GM18858 (cell line): Measurements from ENCODE around the gene EDDM13.
"Not testable (repeated sequence)": the region's sequence is repeated elsewhere in the genome, so short reads cannot be mapped to it uniquely, and the experiment has no call there.

Experiments used
- ATAC-seq: cut with Tn5 transposase; IDR thresholded peaks from one replicate; pipeline ENCODE4 v1.9.1; 2021; ENCODE audit not compliant: unreplicated experiment

Gene EDDM13

DNA sequence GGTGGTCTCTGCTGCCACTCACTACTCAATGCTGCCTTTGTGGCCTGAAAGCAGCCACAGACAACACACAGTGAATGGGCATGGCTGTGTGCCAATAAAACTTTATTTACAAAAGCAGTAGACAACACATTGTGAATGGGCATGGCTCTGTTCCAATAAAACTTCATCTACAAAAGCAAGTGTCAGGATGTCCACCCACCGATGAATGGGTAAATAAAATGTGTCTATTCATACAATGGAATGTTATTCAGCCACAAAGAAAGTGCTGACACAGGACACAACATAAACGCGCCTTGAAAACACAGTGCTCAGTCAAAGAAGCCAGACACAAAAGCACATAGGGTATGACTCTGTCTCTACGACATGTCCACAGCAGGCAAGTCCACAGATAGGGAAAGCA lies 22.0 kb downstream of the EDDM13 start:
- ATAC-seq: no peak

- ATAC-seq: no peak
These were observed 23.2 kb downstream of the EDDM13 start for GRCh38 chr19:56295531-56296455.

- no peak for ATAC-seq
These were observed 24.5 kb downstream of the EDDM13 start for GRCh38 chr19:56297010-56297409.

DNA sequence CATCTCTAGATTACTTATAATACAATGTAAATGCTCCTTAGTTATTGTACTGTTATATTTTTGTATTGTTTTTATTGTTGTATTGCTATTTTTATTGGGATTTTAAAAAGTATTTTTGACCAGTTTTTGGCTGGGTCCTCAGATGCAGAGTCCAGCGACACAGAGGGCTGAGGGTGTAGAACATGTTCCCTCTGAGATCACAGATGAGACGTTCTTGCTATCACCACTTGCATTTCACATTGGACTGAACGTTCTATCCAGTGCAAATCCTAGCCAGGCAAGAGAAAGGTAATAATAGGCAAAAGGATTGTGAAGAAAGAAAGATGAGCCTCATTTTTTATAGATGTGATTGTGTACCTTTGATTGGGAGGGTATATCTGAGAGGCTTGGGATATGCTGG lies 27.1 kb downstream of the EDDM13 start:
- ATAC-seq: no peak

GRCh38 chr19:56301155-56301554 lies 28.6 kb downstream of the EDDM13 start:
- ATAC-seq: no peak

DNA sequence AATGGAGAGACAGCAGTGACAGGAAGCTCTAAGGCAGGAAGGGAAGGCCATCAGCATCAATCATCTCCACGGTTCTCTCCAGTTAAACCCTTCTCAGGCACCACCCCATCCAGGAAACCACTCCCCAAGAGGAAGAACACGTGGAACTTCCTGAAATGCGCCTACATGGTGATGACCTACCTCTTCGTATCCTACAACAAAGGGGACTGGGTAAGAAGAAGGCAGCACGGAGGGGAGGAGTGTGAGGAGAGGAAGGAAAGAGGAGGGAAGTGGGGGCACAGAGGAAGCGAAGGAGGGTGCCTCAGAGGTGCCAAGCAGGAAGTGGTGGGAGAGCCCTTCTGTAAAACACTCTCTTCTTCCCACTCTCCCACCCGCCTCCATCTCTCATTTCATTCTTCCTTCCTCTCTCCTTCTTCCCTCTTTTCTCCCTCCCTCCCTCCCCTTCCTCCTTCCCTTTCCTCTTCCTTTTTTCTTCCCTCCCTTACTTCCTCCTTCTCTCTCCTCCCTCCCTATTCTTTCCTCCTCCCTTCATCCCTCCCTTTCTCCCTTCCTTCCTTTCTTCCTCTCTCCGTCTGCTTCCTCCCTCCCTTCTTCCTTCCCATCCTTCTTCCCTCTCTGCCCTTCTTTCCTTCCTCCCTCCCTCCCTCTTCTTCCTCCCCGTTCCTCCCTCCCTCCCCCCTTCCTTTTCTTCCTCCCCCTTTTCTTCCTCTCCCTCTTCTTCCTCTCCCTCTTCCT lies 29.5 kb downstream of the EDDM13 start:
- no peak for ATAC-seq

DNA sequence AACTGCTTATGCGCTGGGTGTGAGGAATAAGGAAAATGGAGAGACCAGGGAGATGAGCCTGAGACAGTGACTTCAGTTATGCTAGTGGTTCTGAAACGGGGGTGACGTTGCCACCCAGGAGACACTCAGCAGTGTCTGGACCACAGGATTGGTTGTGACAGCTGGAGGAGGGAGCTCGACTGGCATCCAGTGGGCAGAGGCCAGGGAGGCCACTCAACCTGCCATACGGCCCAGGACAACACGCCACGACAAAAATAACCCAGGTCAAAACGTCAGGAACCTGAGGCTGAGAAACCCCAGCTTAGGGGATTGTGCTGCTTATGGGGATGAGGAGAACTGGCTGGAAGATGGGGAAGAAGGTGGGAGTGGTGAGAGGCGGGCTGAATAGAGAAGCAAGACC lies 31.7 kb downstream of the EDDM13 start:
- no peak for ATAC-seq

- ATAC-seq: no peak
These were observed 33.5 kb downstream of the EDDM13 start for GRCh38 chr19:56306016-56306415.

- ATAC-seq: not testable (repeated sequence)
These were observed 34.5 kb downstream of the EDDM13 start for GRCh38 chr19:56307062-56307461.

DNA sequence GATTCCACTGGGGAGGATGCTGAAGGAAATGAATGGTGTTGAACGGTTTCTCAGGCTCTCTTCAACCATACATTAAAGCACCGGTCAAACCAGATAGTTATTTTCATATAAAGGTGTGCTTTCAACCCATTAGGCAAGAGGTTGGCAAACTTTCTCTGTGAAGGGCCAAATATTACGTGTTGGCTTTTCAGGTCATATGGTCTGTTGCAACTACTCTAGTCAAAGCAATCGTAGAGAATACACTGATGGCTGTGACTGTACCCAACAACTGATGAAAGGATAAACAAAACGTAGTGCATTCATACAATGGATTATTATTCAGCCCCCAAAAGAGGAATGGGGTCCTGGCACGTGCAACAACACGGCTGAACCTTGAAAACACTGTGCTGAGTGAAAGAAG lies 36.2 kb downstream of the EDDM13 start:
- ATAC-seq: no peak

- no peak for ATAC-seq
These were observed 37.1 kb downstream of the EDDM13 start for GRCh38 chr19:56309511-56310185.

DNA sequence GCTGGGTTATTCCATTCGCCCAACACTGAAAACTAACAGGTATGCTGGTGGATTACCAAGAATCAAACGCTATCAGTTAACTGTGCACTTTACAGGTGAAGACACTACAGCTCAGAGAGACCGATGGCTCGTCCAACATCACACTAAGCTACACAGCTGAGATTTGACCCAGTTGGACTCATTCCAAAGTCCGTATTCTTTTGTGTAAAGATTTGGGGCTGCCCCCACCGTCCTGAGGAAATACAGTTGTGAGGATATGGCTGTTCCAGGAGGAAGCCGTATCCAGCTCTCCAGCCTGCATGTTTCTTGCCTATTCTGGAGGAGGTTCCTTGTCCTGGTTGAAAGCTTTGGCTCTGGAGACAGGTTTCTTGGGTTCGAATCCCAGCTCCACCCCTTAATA lies 37.9 kb downstream of the EDDM13 start:
- ATAC-seq: no peak

GRCh38 chr19:56312342-56312741 lies 39.8 kb downstream of the EDDM13 start:
- ATAC-seq: no peak

DNA sequence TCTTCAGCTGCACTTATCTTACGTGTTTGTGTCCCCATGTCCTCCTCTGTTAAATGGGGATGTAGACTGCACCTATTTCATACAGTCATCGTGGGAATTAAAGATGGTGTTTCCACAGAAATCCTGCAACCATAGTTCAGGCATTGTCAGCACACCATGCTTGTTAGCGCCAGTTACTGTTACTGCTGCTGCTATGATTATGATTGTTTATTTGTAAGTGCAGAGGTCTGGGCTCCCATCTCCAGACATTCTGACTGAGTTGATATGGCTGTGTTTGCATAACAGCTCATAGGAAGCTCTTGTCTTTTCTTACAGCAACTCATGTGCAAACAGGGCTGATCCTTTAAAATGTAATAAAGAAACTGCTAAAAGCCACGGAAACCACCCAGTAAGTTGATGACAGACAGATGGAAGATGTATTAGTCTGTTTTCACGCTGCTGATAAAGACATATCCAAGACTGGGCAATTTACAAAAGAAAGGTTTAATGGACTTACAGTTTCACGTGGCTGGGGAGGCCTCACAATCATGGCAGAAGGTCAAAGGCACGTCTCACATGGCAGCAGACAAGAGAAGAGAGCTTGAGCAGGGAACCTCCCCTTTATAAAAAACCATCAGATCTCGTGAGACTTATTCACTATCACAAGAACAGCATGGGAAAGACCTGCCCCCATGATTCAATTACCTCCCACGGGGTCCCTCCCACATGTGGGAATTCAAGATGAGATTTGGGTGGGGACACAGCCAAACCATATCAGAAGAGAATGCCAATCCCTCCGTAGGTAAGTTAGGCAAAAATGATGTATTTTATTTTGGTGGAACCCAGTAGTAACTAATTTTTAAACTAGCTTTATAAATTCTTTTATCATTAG lies 40.5 kb downstream of the EDDM13 start:
- no peak for ATAC-seq

DNA sequence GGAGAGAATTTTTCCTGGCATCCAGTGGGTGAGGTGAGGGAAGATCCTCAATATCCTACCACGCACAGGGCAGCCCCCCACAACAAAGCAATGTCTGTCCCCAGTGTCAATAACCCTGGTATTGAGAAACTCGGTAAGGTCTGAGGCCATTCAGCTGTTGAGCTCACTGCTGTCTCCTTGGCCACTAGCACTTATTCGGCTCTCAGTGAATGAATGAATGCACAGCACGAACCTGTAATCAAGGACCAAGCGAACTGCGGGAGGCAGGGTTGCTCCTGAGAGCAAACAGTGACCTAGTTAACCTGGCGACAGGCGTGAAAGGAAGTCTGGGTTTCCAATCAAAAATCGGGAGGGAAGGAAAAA lies 41.5 kb downstream of the EDDM13 start:
- ATAC-seq: no peak

DNA sequence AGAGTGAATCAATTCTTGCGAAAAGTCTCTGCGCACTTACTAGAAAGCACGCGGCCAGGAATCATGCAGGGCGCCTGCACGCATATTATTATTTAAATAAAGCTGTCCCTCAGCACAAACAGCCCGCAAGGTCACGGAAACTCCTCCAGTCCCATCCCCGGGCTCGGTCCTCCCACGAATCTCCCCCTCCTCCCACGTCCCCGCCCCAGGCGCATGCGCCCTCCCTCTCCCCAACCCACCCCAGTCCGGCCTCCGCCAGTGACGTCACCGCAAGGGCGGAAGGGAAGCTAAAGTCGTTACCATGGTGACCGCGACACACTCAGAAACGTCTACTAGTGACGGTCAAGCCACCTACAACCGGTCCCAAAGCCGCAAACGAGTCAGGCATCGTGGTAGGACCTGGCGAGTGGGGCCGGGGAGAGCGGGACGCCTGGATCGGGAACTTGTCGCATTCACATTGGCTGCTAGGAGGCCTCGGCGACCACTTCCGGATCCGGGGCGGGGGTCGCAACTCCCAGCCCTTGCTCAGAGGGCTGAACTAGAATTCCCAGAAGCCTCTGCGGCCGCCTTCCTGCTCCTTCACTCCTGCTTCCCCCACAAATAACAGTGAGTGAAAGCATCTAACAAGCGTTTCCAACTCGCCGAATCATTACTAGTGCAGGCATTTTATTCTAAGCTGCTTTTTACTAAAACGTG lies 42.0 kb downstream of the EDDM13 start, which contains the start of gene ZSCAN5A:
TSS of gene ZSCAN5A (minus strand) at position 459 of the 696 bp plus-strand sequence. CDS start 89,793 bp downstream, outside the sequence.
- peak; percentile 46 for ATAC-seq

GRCh38 chr19:56315077-56315828 lies 42.7 kb downstream of the EDDM13 start:
- ATAC-seq: peak; percentile 60

- no peak for ATAC-seq
These were observed 44.2 kb downstream of the EDDM13 start for GRCh38 chr19:56316728-56317127.

DNA sequence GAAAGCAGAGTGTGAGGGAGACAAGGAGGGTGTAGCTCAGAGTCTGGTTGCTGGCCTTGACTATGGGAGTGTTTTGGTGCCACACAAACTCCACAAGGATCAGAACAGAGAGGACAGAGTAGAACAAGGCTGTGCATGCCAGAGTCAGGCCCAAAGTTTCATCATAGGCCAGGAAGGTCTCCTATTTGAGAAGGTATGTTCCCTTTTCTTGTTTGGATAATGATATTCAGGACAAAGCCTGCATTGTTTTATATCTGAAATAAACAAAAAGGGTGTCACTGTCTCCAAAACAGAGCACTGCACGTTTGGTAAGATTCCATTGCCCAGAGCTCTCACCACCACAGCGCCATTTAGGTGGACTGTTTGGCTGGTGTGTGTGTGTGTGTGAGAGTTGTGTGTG lies 45.2 kb downstream of the EDDM13 start:
- no peak for ATAC-seq
